BE2C (cell line): Measurements from ENCODE around the gene SH3TC1.

Experiments used
- DNase-seq: peaks from one replicate; pipeline ENCODE4 v3.0.0-alpha.2; 2020
- H3K27me3 ChIP-seq: fragments of 250-450 bp; sonication (Bioruptor Pico); 2 replicates; pipeline ENCODE4 v1.5.1; 2020; ENCODE audit warnings: mild to moderate bottlenecking
- H3K36me3 ChIP-seq: fragments of 250-450 bp; sonication (Bioruptor Pico); 2 replicates; pipeline ENCODE4 v1.5.1; 2020; ENCODE audit warnings: mild to moderate bottlenecking
- H3K4me1 ChIP-seq: fragments of 250-450 bp; sonication (Bioruptor Pico); 2 replicates; pipeline ENCODE4 v1.5.1; 2020
- H3K4me3 ChIP-seq: 2 replicates; pipeline ENCODE4 v1.5.1; 2011; ENCODE audit warnings: low read depth, low read length
- H3K9me3 ChIP-seq: fragments of 250-450 bp; sonication (Bioruptor Pico); 2 replicates; pipeline ENCODE4 v1.5.1; 2020
- CTCF ChIP-seq: IDR thresholded peaks from 2 replicates; pipeline ENCODE4 v1.5.1; 2012; ENCODE audit warnings: mild to moderate bottlenecking, low read depth, low read length

SH3TC1 gene

GRCh38 chr4:8234715-8235114 lies 35.6 kb downstream of the SH3TC1 start:
- no peak for DNase-seq
- peaks cover 11% of the 10 kb centered on the region; the same call in 1 of the 2 replicates for H3K36me3 ChIP-seq
- no peaks in the 10 kb centered on the region for H3K9me3 ChIP-seq
- no peaks in the 10 kb centered on the region for H3K27me3 ChIP-seq
- H3K4me3 ChIP-seq = no peak overlapping the region
- no peak for TF ChIP-seq CTCF
- peaks cover 9% of the 10 kb centered on the region for H3K4me1 ChIP-seq

- no peak overlapping the region for H3K4me3 ChIP-seq
- peaks cover 9% of the 10 kb centered on the region for H3K4me1 ChIP-seq
- TF ChIP-seq CTCF = no peak
- peaks cover 11% of the 10 kb centered on the region; the same call in 1 of the 2 replicates for H3K36me3 ChIP-seq
- DNase-seq = no peak
- no peaks in the 10 kb centered on the region for H3K9me3 ChIP-seq
- H3K27me3 ChIP-seq = no peaks in the 10 kb centered on the region
Measured at GRCh38 chr4:8235224-8235623, 36.1 kb downstream of the SH3TC1 start.

GRCh38 chr4:8235686-8236085 lies 36.6 kb downstream of the SH3TC1 start:
- DNase-seq = no peak
- Histone ChIP-seq H3K9me3 (no peaks in the 10 kb centered on the region), H3K36me3 (peaks cover 11% of the 10 kb centered on the region; the same call in 1 of the 2 replicates), H3K4me1 (peaks cover 9% of the 10 kb centered on the region), H3K4me3 (no peak overlapping the region), H3K27me3 (no peaks in the 10 kb centered on the region)
- no peak for TF ChIP-seq CTCF

GRCh38 chr4:8236106-8236919 lies 37.2 kb downstream of the SH3TC1 start:
- Histone ChIP-seq H3K27me3 (no peaks in the 10 kb centered on the region), H3K4me3 (no peak overlapping the region), H3K36me3 (peaks cover 11% of the 10 kb centered on the region; the same call in 1 of the 2 replicates), H3K4me1 (peaks cover 9% of the 10 kb centered on the region), H3K9me3 (no peaks in the 10 kb centered on the region)
- DNase-seq = no peak
- no peak for TF ChIP-seq CTCF

- Histone ChIP-seq H3K4me1 (peaks cover 9% of the 10 kb centered on the region), H3K9me3 (no peaks in the 10 kb centered on the region), H3K4me3 (no peak overlapping the region), H3K36me3 (peaks cover 11% of the 10 kb centered on the region; the same call in 1 of the 2 replicates), H3K27me3 (no peaks in the 10 kb centered on the region)
- TF ChIP-seq CTCF = no peak
- DNase-seq = no peak
Measured at GRCh38 chr4:8236920-8237195, 37.8 kb downstream of the SH3TC1 start.

GRCh38 chr4:8237256-8237989 lies 38.3 kb downstream of the SH3TC1 start:
- Histone ChIP-seq H3K27me3 (no peaks in the 10 kb centered on the region), H3K4me3 (no peak overlapping the region), H3K36me3 (peaks cover 11% of the 10 kb centered on the region; the same call in 1 of the 2 replicates), H3K4me1 (peaks cover 10% of the 10 kb centered on the region), H3K9me3 (no peaks in the 10 kb centered on the region)
- DNase-seq = no peak
- no peak for TF ChIP-seq CTCF
